GM21367 (cell line): ENCODE measurements around the gene CAVIN2.
"Not testable (repeated sequence)": the region's sequence is repeated elsewhere in the genome, so short reads cannot be mapped to it uniquely, and the experiment has no call there.

Source experiments
- ATAC-seq: cut with Tn5 transposase; IDR thresholded peaks from one replicate; pipeline ENCODE4 v1.9.1; 2021; ENCODE audit not compliant: unreplicated experiment

The CAVIN2 gene

DNA sequence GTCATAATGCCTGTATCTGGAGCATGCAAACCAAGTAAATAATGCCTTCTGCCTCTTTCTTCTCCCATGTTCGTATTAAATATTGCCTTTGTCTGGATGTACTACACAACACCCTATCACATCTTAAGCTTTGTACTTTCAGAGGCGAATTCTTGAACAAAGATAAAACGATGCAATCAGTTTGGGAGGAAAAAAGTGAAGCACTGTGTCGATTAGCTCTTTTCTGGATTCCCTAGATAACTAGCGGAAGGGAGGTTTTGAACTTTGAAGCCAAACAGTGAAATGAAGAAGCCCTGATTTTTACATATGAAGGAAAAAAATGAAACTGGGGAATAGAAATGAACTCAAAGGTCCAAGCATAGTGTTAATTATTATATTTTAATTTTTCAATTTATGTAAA is 44.7 kb downstream of the CAVIN2 start:
- ATAC-seq: no peak

DNA sequence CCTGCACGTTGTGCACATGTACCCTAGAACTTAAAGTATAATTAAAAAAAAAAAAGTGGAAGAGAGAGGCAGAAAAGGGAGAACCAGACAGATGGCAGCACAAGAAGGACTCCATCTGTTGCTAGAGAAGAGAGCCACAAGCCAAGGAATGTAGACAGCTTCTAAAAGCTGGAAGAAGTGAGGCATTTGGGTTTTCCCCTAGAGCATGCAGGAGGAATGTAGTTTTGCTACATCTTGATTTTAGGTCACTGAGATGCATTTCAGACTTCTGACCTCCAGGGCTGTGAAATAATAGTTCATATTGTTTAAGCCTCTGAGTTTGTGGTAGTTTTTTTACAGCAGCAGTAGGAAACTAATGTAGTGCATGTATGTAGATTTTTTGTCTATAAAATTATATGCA is 46.0 kb downstream of the CAVIN2 start:
- ATAC-seq: no peak

DNA sequence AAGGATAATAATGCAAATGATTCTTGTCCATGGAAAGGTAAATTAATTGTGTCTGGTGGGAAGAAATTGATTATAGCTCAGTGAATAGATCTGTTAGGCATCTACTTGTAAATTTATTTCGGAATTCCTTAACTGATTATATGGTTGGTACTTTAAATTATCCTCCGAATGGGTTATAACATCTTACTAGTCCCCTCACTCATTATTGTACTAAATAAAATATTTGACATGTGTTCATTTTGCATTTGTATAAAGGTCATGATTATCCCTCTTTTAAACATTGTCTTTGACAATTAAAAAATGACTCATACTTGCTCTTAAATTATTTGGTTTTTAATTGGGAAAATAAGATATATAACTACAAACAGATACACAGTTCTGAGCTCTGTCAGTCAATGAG is 47.4 kb downstream of the CAVIN2 start:
- ATAC-seq: no peak

DNA sequence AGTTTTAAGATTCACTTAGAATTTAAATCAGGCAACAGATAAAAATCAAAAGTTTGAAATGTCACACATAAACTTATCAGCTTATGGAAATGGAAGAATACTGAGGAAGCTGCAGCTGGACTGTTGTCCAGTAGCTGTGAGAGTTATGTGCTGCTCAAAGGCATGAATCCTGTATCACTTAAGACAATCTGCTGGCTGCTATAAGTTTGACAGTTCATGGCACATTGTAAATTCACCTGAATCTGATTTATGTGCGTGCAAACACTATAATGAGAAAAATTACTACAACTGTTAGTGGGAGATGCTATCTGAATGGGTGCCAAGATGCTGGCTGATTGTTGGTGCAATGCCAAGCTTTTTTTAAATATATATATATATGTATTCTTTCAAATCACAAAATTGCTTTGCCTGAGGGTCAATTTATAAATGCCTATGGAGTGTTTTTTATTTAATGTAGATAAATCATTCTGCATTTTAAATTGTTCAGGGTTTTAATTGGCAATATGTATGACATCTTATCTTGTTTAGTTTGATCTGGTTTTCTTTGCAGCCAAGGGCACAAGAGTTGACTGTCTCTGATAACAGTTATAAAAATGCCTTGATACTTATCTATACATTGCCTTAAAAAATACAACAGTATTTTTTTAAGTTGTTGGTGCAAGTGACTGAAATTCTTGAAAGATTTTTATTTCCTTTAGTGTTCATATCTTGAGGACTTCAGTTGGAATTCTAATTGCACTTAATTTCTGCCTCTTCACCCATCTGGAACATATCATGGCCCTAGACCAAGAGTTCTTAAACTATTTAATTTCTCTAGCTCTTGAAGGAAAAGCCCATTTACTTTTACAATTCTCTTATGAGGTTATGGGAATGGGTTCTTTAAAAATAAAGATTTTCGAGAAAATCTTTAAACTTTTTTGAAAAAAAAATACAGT is 48.7 kb downstream of the CAVIN2 start:
- no peak for ATAC-seq

DNA sequence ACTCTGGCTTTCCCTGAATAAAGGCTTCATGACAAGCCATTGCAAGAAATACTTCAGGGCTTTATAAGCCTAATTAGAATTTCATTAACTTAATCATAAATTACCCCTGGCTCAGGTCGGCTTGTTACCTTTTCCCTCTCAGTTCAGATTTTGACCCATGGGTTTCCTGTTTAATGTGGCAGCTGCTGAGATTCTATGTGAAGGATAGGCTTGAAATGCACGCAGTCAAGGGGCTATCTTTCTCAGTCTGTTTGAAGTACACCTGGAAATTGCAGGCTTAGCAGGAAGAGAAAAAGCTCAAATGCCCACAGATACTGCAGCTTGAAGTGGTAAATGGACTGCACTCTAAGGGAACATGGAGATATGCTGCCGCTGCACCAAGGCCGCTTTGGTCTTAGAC is 49.4 kb downstream of the CAVIN2 start:
- ATAC-seq: no peak

DNA sequence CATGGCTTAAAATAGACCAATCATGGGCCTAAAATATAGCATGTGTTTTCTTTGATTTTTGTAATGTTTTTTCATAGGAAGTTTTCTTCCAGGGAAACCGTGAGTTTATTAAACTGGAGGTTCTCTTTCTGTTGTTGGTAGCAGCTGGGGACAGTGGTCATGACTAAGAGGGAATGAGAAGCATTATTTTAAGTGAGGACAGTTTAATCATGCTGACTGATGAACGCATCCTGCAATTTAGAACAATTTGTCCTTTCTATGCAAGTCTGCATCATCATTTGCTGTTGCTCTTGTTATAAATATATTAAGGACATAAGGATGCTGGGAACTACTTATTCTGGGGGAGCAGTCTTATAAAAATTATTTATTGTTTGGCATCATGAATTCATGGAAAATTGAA is 51.2 kb downstream of the CAVIN2 start:
- ATAC-seq: no peak

DNA sequence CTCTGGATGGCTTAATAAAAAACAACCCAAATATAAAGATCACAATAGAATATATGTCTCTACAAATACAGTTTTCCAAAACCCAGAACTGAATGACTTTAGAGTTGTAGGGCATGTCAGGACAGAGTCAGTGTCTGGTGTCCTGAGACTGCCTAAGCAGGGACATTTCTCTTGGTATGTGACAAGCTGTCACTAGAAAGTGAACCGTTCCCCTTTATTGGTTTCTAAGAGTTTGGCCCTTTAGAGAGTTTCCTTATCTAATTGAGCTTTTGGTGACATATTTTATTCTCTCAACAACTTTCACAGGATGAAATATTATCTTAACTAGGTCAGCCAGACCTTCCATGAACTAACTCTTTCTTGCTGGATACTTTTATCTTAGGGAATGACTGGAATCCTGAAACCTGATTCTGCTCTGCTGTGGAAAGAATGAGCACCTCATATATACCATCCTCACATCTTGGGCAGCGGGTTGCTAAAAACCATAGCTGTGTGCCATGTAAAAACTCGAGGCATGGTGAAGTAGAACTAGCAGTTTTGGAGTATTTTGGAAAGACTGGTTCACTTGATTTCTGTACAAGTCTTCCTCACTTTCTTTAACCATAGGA is 54.8 kb downstream of the CAVIN2 start:
- no peak for ATAC-seq

DNA sequence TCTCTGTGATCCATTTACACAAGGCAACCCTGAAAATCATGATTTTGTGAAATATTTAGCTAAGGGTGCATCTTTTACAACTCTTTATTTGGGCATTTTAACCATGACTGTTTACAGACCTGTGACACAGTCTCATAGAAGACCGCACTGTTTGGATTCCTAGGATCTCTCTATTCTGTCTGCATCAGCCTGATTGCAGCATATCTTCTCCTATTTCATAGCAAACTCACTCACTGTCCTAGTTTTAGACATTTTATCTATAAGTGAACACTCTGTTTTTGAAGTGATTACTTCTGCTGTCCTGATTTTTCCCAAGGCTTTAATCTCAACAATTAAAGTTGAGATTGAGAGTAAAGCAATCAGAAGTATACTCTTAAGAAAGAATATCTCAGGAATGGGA is 56.2 kb downstream of the CAVIN2 start:
- no peak for ATAC-seq

DNA sequence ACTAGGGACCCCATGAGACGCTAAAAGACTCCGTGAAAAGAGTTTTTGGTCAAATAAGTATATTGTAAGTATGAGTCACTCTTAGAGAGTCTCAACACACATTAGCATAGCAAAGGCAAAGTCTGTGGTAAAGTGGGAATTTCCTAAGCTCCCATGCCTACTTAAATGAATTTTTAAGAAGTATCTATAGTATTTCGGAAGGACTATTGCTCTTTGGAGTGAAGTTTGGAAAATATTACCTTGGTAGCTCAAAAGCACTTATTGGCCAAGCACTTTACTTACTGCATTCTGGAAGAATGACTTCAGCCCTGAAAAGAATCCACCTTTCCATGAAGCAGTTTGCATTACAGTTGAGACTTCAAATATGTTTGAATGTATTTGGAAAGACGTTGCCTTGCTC is 57.1 kb downstream of the CAVIN2 start:
- ATAC-seq: no peak

DNA sequence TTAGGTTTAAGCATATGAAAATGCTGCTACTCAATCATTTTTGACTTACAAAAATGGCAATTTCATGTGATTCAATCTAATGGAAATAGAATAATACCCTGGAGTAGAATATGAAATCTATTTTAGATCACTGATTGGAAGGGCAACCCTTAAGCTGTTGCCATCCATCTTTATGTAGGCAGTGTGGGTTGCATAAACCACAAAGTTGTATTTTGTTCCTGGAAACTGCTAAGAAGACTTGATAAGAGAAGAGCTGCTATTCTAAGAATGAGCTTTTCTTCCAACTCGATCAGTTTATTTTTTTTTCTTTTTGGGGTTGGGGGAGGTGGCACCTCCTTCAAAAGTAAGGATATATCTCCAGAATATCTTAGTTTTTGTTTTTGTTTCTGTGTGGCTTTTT is 60.2 kb downstream of the CAVIN2 start:
- no peak for ATAC-seq

DNA sequence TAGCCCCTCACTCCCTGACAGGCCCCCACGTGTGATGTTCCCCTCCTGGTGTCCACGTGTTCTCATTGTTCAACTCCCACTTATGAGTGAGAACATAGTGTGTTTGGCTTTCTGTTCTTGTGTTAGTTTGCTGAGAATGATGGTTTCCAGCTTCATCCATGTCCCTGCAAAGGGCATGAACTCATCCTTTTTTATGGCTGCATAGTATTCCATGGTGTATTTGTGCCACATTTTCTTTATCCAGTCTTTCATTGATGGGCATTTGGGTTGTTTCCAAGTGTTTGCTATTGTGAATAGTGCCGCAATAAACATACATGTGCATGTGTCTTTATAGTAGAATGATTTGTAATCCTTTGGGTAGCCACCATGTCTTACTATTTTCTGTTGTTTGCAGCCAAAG is 61.2 kb downstream of the CAVIN2 start:
- ATAC-seq: not testable (repeated sequence)
